ENCODE data around the gene RAMP2. TPM values are rescaled to one million over a fixed set of nuclear protein-coding genes. Genes with fewer than 3 reads are reported as not detected.

RAMP2 gene
- total and polyA plus RNA-seq, 2 of the 13 experiments (the other 11 are each of a cell fraction or from before 2014, with no cell fraction given) = 1.4 to 5.2 TPM

DNA sequence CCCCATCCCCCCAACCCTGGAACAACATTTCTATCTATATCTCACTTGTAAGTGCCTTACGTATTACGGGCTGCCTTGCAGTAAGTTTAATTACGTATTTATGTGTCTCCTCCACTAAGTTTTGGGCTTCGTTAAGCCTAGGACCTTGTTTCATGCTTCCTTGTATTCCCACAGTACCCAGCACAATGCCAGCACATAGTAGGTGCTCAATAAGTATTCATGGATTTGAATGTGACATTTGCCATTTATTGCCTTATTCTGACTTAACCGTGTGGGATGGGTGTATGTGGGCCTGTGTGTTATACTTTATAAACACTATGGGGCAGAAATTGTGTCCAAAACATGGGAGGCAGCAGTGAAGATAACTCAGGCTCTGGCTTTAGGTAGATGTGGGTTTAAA is 31.5 kb downstream of the RAMP2 start:
- Histone ChIP-seq H3K36me3 (replicated peaks in 1 of 2; ENCODE audit: control insufficient read depth in 1 of 2, insufficient read depth in 2 of 2, low read length in 2 of 2) (peaks cover 2 to 8% of the 10 kb centered on the region in 2 experiments; a peak in 4 of 5 replicates), H3K9ac (ENCODE audit: insufficient read depth, low read depth, low read length) (no peak overlapping the region), H3K4me1 (ENCODE audit: insufficient read depth, low read length) (peaks cover 65% of the 10 kb centered on the region), H3K27ac (ENCODE audit: extremely low read length, insufficient read depth, low read length) (peak overlapping the region; percentile 58), H2AFZ (ENCODE audit: low read length) (no peak overlapping the region), H3K4me3 (replicated peaks in 1 of 3; ENCODE audit: insufficient read depth in 1 of 3, low read depth in 2 of 3, low read length in 3 of 3) (no peak overlapping the region), H3K79me2 (ENCODE audit: insufficient read depth, low read length) (peaks cover 10% of the 10 kb centered on the region), H4K20me1 (ENCODE audit: insufficient read depth, low read length) (no peaks in the 10 kb centered on the region), H3K9me3 (ENCODE audit: low read length) (no peaks in the 10 kb centered on the region), H3K27me3 (ENCODE audit: control insufficient read depth in 1 of 2, insufficient read depth in 2 of 2, low read length in 2 of 2) (no peaks in the 10 kb centered on the region; a peak in 1 of 5 replicates), H3K4me2 (ENCODE audit: low read depth, low read length) (no peak overlapping the region)
- FAIRE-seq (no peak), ATAC-seq (no peak), DNase-seq (ENCODE audit: low spot score) (no peak)
- intact Hi-C loops (cut with micrococcal nuclease; ENCODE audit: unreplicated experiment) = no loop called here
- in situ Hi-C loops (cut with HindIII; ENCODE audit: extremely low pct_ligation_motif_present, low pct_unique_long_range_greater_than_20kb) = no loop called here
- POLR2A ChIA-PET = interaction anchor here (0.9 to 12.5 kb wide), 6 partner anchors 10 to 41 kb away, joined by 3 to 278 read pairs (median 10); partner anchors contain the start of genes PSME3, VPS25 and WNK4
- 93% methylated on average over 5 of the region's 5 CpGs for WGBS (ENCODE audit: low lambda C conversion rate)
- no TSS peak for BruUV-seq (replicated peaks)
- CTCF ChIA-PET (ENCODE audit: low intra/inter-chr PET ratio, low total read pairs) = no interaction called here
- TF ChIP-seq SMAD9 (CRISPR knock-in tag; IDR thresholded peaks at IDR 0.05) = no peak
- TF ChIP-seq SRSF4 (IDR thresholded peaks at IDR 0.05; ENCODE audit: low read depth, low read length, poor library complexity, severe bottlenecking) = no peak
- no peak for TF ChIP-seq ZNF883 (CRISPR knock-in tag; IDR thresholded peaks at IDR 0.05; ENCODE audit: not compliant biosample characterization)
- no peak for TF ChIP-seq FUBP1 (CRISPR knock-in tag; IDR thresholded peaks at IDR 0.05; ENCODE audit: borderline replicate concordance)
- no peak for TF ChIP-seq CREB1 (IDR thresholded peaks at IDR 0.05)
- TF ChIP-seq CREB1 (CRISPR knock-in tag; IDR thresholded peaks at IDR 0.05) = no peak
- TF ChIP-seq ZNF335 (CRISPR knock-in tag; IDR thresholded peaks at IDR 0.05) = no peak
- peak; percentile 91 for TF ChIP-seq ZKSCAN1 (IDR thresholded peaks at IDR 0.05; ENCODE audit: low read length)
- no peak for TF ChIP-seq REL (CRISPR knock-in tag; conservative IDR thresholded peaks at IDR 0.05)
- TF ChIP-seq HOXA3 (CRISPR knock-in tag; IDR thresholded peaks at IDR 0.05) = no peak
- no peak for TF ChIP-seq RARA (CRISPR knock-in tag; IDR thresholded peaks at IDR 0.05)
- no peak for TF ChIP-seq BCLAF1 (IDR thresholded peaks at IDR 0.05)
- no peak for TF ChIP-seq ZFYVE20 (CRISPR knock-in tag; IDR thresholded peaks at IDR 0.05; ENCODE audit: borderline replicate concordance, low read depth)
- peak; percentile 71 for TF ChIP-seq RBM22 (optimal IDR thresholded peaks at IDR 0.05; ENCODE audit: low read length)
- TF ChIP-seq ZNF619 (CRISPR knock-in tag; IDR thresholded peaks at IDR 0.05) = no peak
- TF ChIP-seq SSRP1 (CRISPR knock-in tag; IDR thresholded peaks at IDR 0.05) = peak; percentile 92; the same call in 1 of the 2 replicates
- TF ChIP-seq HNRNPLL (IDR thresholded peaks at IDR 0.05; ENCODE audit: low read depth, low read length, poor library complexity, severe bottlenecking) = no peak
- TF ChIP-seq ZNF660 (CRISPR knock-in tag; IDR thresholded peaks at IDR 0.05; ENCODE audit: borderline replicate concordance, low read depth) = no peak
- TF ChIP-seq ZNF746 (CRISPR knock-in tag; IDR thresholded peaks at IDR 0.05) = no peak
- TF ChIP-seq MTA1 (CRISPR knock-in tag; IDR thresholded peaks at IDR 0.05; ENCODE audit: borderline replicate concordance) = no peak
- TF ChIP-seq FOXM1 (CRISPR knock-in tag; IDR thresholded peaks at IDR 0.05) = no peak
- TF ChIP-seq GLI4 (CRISPR knock-in tag; IDR thresholded peaks at IDR 0.05; ENCODE audit: borderline replicate concordance) = 0 out of 2 replicates have a peak, but pooled peaks have one; percentile 70
